K562 (cell line): Measurements from ENCODE around the gene ZBTB46.

Source experiments
- CHAMP1 ChIP-seq: fragments of 450-650 bp; IDR thresholded peaks from 2 replicates; pipeline ENCODE4 v1.6.1; 2016; ENCODE audit warnings: mild to moderate bottlenecking
- CTCF ChIP-seq, 3 experiments: IDR thresholded peaks in 2 of 3; conservative IDR thresholded peaks in 1 of 3; 2 replicates each; pipeline ENCODE4 v1.5.1; 2011 to 2012; ENCODE audit warnings: low read length in 3 of 3, mild to moderate bottlenecking in 3 of 3, control low read depth in 2 of 3, improper control_type of control experiment in 1 of 3, inconsistent platforms in 1 of 3, low read depth in 1 of 3, mixed read lengths in 1 of 3, moderate library complexity in 1 of 3; ENCODE audit not compliant: insufficient read depth in 2 of 3
- PCBP1 ChIP-seq: fragments of 200-400 bp; formaldehyde crosslinking; IDR thresholded peaks from 2 replicates; pipeline ENCODE4 v1.6.1; 2018; ENCODE audit warnings: mild to moderate bottlenecking, low read depth, low read length; ENCODE audit not compliant: poor library complexity, severe bottlenecking
- POLR2A ChIP-seq: fragments of 450-650 bp; conservative IDR thresholded peaks from 2 replicates; pipeline ENCODE4 v1.6.1; 2016
- SP2 ChIP-seq: IDR thresholded peaks from 2 replicates; pipeline ENCODE4 v1.6.1; 2011; ENCODE audit warnings: mild to moderate bottlenecking, low read depth, low read length, moderate library complexity; ENCODE audit not compliant: poor library complexity, severe bottlenecking; ENCODE audit errors: extremely low read depth
- ZHX1 ChIP-seq: fragments of 150-350 bp; conservative IDR thresholded peaks from 2 replicates; pipeline ENCODE4 v1.6.1; 2014; ENCODE audit warnings: low read length
- ZNF184 ChIP-seq: sonication (generic); formaldehyde crosslinking; IDR thresholded peaks from 2 replicates; pipeline ENCODE4 v1.5.0; 2020; ENCODE audit warnings: missing genetic modification reagents

GRCh38 chr20:63734111-63734945 is 96.7 kb downstream of the ZBTB46 start:
- TF ChIP-seq CHAMP1 (no peak), PCBP1 (no peak), ZNF184 (no peak), ZHX1 (no peak), POLR2A (no peak), CTCF (IDR thresholded peaks at IDR 0.05 in 2 of 3, conservative IDR thresholded peaks at IDR 0.05 in 1 of 3; ENCODE audit: insufficient read depth in 2 of 3, low read depth in 1 of 3, low read length in 3 of 3) (no peak), SP2 (no peak)
